Activated CD4-positive, alpha-beta T cell treated with anti-CD3 and anti-CD28 coated beads, Interleukin-2, amount 10 ng/mL, durations not matched to agents 24 days and 14 days (primary cell): Measurements from ENCODE around the gene TNNC1. TPM values are rescaled to one million over a fixed set of nuclear protein-coding genes. Genes with fewer than 3 reads are reported as not detected.

Experiments
- DNase-seq: peaks from one replicate; pipeline ENCODE4 v3.0.0; 2022
- H3K27ac Mint-ChIP-seq: one replicate; pipeline ENCODE4 v1.8.0; 2022; ENCODE audit warnings: mild to moderate bottlenecking, mixed read lengths
- H3K27me3 Mint-ChIP-seq: one replicate; pipeline ENCODE4 v1.8.0; 2022; ENCODE audit warnings: mixed read lengths
- H3K36me3 Mint-ChIP-seq: one replicate; pipeline ENCODE4 v1.8.0; 2022; ENCODE audit warnings: low read depth, mild to moderate bottlenecking, mixed read lengths
- H3K4me1 Mint-ChIP-seq: one replicate; pipeline ENCODE4 v1.8.0; 2021; ENCODE audit warnings: mixed read lengths
- H3K4me3 Mint-ChIP-seq: one replicate; pipeline ENCODE4 v1.8.0; 2022; ENCODE audit warnings: mild to moderate bottlenecking, moderate library complexity, mixed read lengths
- H3K9me3 Mint-ChIP-seq: one replicate; pipeline ENCODE4 v1.8.0; 2021; ENCODE audit warnings: mixed read lengths
- intact Hi-C: fragments of 100-400 bp; cut with micrococcal nuclease; formaldehyde crosslinking; loops from one replicate; pipeline ENCODE4 v1.15.1; 2023
- total RNA-seq: library from RNA; stranded (reverse); gene quantifications from 2 replicates; pipeline ENCODE4 v1.2.3, GENCODE V29; 2022

The TNNC1 gene
- total RNA-seq, 1 donor from 2014 or later, result 1.2 TPM

DNA sequence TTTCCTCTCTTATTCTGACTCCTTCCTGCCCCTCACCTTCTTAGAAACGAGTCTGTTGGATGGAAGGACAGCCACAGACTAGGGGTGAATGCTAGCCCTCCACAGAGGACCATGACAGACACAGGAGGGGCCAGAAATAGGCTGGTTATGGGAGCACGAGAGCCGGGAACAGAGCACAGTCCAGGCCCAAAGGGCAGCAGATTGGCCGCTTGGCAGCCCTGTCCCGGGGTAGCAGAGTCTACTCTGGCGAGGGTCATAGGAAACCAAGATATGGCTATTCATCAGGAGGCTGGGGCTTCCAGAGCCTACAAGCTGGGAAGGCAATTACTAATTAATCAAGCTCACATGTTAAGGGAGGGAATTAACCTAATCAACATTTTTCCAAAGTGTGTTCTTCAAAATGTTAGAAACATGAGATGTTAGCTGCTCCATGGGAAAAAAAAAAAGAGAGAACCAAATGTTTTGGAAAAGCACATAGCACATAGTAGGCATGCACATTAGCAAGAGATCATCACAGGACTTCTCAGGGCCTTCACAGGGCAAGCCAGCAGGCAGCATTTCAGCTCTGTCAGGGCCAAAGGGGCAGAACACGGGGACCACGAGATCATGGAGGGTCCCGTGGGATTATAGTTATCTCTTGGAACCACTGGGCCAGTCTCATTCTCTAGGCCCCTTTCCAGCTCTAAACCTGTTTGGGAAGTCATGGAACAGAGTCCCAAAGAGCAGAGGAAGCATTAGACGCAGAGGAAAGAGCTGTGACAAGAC lies 22.2 kb downstream of the TNNC1 start:
- no peaks in the 10 kb centered on the region for H3K9me3 Mint-ChIP-seq
- H3K4me3 Mint-ChIP-seq, result no peak overlapping the region
- peaks cover 1% of the 10 kb centered on the region for H3K4me1 Mint-ChIP-seq
- intact Hi-C loops, result no loop called here
- peaks cover 13% of the 10 kb centered on the region for H3K27me3 Mint-ChIP-seq
- H3K27ac Mint-ChIP-seq, result no peak overlapping the region
- DNase-seq, result no peak
- no peaks in the 10 kb centered on the region for H3K36me3 Mint-ChIP-seq

DNA sequence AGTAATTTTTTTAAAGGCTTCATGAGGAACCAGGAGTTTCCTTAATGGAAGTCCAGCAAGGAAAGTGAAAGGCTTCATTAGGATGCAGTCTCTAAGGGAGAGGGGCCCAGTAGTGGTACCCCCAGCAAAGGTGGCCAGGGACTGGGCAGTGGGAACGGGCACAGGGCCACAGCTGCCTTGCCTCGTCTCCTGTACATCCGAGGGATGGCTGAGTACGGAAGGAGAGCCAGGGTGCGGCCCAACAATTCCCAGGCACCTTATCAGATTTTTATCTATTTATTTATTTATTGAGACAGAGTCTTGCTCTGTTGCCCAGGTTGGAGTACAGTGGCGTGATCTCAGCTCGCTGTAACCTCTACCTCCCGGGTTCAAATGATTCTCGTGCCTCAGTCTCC lies 23.4 kb downstream of the TNNC1 start:
- Mint-ChIP-seq H3K27ac (no peak overlapping the region), H3K9me3 (no peaks in the 10 kb centered on the region), H3K27me3 (peaks cover 16% of the 10 kb centered on the region), H3K4me1 (peaks cover 1% of the 10 kb centered on the region), H3K4me3 (no peak overlapping the region), H3K36me3 (no peaks in the 10 kb centered on the region)
- no peak for DNase-seq
- intact Hi-C loops, result no loop called here

DNA sequence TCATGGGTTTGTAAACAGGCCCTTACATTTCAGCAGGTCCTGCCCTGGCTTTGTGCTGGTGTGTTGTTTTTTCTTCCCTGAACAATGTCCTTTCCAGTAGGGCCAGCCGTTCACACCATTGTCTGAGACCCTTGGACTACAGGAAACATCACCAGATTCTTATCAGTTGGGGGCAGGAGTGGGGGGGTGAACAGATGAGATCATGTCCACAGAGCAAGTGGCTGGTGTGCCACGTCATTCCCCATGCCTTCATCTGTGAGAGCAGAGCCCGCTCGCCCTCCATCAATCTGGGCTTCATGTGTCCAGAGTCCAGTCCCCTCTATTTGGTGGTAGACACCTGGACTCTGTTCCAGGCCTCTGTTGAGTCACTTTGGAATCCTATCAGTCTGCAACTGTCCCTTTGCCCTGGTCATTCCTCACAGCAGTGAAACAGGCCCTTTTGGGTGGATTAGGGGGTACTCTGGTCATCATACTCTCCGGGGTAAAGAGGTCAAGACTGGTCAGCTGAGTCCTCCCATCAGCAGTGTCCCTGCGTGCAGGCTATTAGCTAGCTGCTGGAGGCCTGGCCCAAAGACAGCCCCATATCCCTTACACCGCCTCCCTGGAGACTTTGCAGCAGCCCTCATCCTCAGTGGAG lies 23.9 kb downstream of the TNNC1 start:
- DNase-seq, result no peak
- Mint-ChIP-seq H3K27ac (no peak overlapping the region), H3K36me3 (no peaks in the 10 kb centered on the region), H3K4me3 (no peak overlapping the region), H3K4me1 (peaks cover 1% of the 10 kb centered on the region), H3K27me3 (peaks cover 18% of the 10 kb centered on the region), H3K9me3 (no peaks in the 10 kb centered on the region)
- intact Hi-C loops, result loop anchor here (2.0 kb wide), 1 partner anchor 17 kb away; no protein-coding TSS in a partner anchor

DNA sequence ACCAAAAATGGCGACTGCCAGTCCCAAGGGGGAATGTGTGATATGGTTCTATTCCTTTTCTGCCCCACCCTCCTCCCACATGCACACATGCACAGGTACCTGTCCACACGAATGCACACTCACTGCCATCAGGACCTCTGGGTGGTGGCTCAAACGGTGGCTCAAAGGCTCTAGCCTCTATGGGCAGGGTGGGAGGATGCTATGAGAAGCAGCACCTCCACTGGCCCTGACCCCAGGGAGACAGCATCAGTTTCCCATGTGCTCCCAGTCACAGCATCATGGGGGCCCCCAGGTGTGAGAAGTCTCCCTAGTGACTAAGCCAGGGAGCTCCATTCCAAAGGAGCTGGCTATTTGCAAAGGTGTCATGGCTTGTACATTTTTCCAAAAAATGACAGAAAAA lies 24.8 kb downstream of the TNNC1 start:
- Mint-ChIP-seq H3K27me3 (peaks cover 19% of the 10 kb centered on the region), H3K4me3 (no peak overlapping the region), H3K27ac (no peak overlapping the region), H3K9me3 (no peaks in the 10 kb centered on the region), H3K4me1 (peaks cover 1% of the 10 kb centered on the region), H3K36me3 (no peaks in the 10 kb centered on the region)
- intact Hi-C loops, result loop anchor here (2.0 kb wide), 1 partner anchor 16 kb away; no protein-coding TSS in a partner anchor
- DNase-seq, result no peak

DNA sequence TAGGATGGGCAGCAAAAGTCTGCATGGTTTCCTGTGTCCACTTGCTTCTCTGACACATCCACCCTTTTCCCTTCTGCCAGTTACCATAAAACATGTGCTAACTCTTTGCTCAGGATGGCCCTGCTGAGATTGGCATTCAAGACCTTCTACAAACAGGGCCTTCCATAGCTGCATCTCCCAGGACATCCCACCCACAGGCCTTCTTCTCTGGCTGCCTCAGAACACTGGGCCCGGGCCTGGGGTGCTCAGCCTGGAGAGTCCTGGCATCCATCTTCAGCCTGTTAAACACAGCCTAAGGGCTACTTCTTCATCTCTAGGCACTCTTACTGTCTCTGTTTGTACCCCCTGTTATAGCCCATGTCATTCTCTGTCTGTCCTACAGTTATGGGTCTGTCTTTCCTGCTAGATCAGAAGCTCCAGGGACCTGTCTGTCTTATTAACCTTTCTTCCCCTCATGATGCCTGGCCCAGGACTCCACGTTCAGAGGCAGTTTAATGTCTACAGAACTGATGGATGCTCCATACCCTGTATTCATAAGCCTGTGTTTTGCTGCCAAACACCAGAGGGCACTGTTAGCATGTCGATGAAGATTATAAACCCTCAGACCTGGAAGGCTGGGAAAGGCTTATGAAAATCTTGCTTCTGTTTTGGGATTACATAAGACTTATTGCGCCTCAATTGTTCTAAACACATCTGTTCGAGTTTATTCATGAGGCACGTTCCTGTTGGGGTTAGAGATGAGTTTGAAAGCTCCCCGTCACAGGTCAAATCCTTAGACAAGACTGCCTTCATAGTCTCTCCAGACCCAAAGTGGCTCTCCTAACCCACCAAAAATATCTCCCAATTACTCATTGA lies 25.5 kb downstream of the TNNC1 start:
- peak; percentile 82 for DNase-seq
- H3K4me1 Mint-ChIP-seq, result peaks cover 1% of the 10 kb centered on the region
- H3K27me3 Mint-ChIP-seq, result peaks cover 17% of the 10 kb centered on the region
- no peaks in the 10 kb centered on the region for H3K36me3 Mint-ChIP-seq
- H3K4me3 Mint-ChIP-seq, result no peak overlapping the region
- intact Hi-C loops, result loop anchor here (1.0 to 2.0 kb wide), 2 partner anchors 16 to 19 kb away; no protein-coding TSS in a partner anchor
- no peaks in the 10 kb centered on the region for H3K9me3 Mint-ChIP-seq
- no peak overlapping the region for H3K27ac Mint-ChIP-seq

DNA sequence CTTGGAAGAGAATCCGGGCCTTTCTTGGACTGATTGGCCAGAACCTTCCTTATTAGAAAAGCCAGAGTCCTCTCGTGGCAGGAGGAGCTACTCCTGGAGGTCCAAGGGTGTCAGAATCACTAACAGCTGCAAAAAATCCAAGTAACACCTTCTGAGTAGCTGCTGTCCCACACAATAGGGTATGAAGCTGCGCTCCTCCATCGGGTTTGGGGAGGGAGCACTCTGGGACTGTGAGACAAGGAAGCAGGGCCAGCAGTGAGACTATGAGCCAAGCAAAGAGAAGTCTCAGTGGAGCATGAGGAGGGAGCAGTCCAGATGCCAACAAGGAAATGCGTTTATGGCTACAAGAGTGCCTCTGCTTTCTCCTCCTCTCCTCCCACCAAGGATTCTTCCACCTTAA lies 30.7 kb downstream of the TNNC1 start:
- intact Hi-C loops, result no loop called here
- Mint-ChIP-seq H3K4me1 (no peaks in the 10 kb centered on the region), H3K9me3 (no peaks in the 10 kb centered on the region), H3K36me3 (no peaks in the 10 kb centered on the region), H3K4me3 (no peak overlapping the region), H3K27me3 (peaks cover 11% of the 10 kb centered on the region), H3K27ac (no peak overlapping the region)
- DNase-seq, result no peak

DNA sequence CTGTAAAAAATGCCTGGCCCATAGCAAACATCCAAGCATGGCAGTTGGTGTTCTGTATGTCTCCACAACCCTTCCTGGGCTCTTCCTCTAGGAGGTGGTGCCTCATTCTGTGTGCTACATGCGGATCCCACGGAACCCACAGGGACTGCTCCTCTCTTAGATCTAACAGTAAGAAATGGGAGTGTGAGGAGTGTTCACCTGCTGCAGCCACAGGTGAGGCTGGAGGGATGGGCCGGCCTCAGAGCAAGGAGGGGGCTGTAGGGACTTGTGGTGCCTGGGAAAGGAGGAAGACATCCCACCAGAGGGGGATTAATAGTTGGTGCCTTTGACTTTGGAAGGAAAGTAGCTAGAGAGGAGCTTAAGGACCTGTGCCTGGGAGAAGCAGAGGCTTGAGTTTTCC lies 31.2 kb downstream of the TNNC1 start:
- no peaks in the 10 kb centered on the region for H3K9me3 Mint-ChIP-seq
- H3K4me1 Mint-ChIP-seq, result no peaks in the 10 kb centered on the region
- intact Hi-C loops, result no loop called here
- DNase-seq, result no peak
- no peak overlapping the region for H3K4me3 Mint-ChIP-seq
- H3K27me3 Mint-ChIP-seq, result peaks cover 11% of the 10 kb centered on the region
- H3K36me3 Mint-ChIP-seq, result no peaks in the 10 kb centered on the region
- H3K27ac Mint-ChIP-seq, result no peak overlapping the region

DNA sequence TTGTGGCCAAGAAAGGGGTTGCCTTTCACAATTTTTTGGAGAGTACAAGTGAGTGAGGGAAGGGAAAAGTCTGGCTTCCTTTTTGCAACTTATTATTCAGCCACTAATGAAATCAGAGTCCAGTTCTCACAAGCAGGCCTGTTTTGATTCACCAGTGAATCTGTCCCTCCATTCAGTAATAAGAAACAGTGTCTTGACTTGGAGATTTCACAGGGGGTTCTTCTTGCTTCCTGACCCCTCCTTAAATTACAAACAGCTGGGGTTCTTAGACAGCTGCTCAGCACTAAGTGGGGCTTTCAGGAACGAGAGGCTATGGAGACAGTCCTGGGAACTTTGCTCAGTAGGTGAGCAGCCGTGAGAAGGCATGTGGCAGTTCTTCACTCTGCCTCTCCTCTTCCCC lies 33.5 kb downstream of the TNNC1 start:
- intact Hi-C loops, result no loop called here
- peaks cover 2% of the 10 kb centered on the region for H3K4me1 Mint-ChIP-seq
- no peak overlapping the region for H3K4me3 Mint-ChIP-seq
- DNase-seq, result no peak
- no peaks in the 10 kb centered on the region for H3K9me3 Mint-ChIP-seq
- H3K27ac Mint-ChIP-seq, result no peak overlapping the region
- peaks cover 6% of the 10 kb centered on the region for H3K27me3 Mint-ChIP-seq
- peaks cover 2% of the 10 kb centered on the region for H3K36me3 Mint-ChIP-seq

DNA sequence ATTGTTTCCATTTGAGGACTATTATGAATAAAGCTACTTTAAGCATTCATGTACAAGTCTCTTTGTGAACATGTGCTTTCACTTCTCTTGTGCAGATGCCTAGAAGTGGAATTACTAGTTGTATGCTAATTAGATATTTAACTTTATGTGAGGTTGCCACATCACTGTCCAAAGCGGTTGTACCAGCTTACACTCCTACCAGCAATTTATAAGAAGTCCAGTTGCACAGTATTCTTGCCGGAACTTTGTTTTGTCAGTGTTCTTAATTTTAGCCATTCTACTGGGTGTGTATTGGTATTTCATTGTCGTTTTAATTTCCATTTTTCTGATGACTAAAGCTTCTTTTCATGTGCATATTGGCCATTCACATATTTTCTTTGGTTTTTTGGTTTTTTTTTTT lies 38.0 kb downstream of the TNNC1 start:
- peaks cover 23% of the 10 kb centered on the region for H3K4me1 Mint-ChIP-seq
- no peaks in the 10 kb centered on the region for H3K9me3 Mint-ChIP-seq
- DNase-seq, result no peak
- peaks cover 8% of the 10 kb centered on the region for H3K36me3 Mint-ChIP-seq
- no peaks in the 10 kb centered on the region for H3K27me3 Mint-ChIP-seq
- intact Hi-C loops, result no loop called here
- H3K4me3 Mint-ChIP-seq, result no peak overlapping the region
- H3K27ac Mint-ChIP-seq, result peak overlapping the region; percentile 29

DNA sequence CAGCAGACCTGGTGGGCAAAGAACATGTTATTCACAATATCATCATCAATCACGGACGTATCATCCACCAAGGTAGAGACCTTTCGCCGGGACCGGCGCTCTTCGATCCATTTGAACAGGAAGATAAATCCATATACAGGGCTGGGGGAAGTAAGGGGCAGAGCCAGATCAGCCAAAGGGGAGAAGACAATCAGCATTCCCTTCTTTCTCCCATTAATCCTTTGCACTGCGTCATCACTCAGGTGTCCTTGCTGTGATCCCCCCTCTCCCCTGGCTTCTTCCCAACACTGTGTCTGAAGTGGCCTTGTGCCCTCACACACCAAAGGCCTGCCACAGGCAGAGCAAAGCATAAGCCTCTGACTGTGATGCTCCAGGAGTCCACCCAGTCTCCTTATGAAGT lies 45.4 kb downstream of the TNNC1 start:
- Mint-ChIP-seq H3K9me3 (no peaks in the 10 kb centered on the region), H3K36me3 (peaks cover 42% of the 10 kb centered on the region), H3K4me1 (peaks cover 37% of the 10 kb centered on the region), H3K27ac (peak overlapping the region; percentile 94), H3K4me3 (peak overlapping the region; percentile 95), H3K27me3 (no peaks in the 10 kb centered on the region)
- DNase-seq, result no peak
- intact Hi-C loops, result no loop called here

DNA sequence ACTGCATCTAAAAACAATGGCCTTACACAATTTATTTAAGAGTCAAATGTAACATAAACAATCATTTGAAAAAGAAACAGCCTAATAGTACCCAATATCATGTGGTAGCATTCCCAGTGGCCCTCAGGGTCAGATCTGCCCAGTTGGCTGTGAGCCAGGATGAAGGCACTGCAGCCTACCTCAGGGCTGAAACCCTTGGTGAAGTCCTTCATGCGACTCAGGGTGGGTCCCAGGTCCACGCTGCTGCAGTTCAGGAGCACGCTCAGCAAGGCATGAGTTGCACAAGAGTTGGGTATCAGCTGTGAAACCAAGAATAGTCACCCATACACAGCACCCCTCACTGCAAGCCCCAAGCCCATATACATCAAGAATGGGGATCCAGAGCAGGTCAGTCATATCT lies 46.1 kb downstream of the TNNC1 start:
- no peaks in the 10 kb centered on the region for H3K27me3 Mint-ChIP-seq
- peaks cover 47% of the 10 kb centered on the region for H3K36me3 Mint-ChIP-seq
- H3K27ac Mint-ChIP-seq, result peak overlapping the region; percentile 94
- peak overlapping the region; percentile 95 for H3K4me3 Mint-ChIP-seq
- intact Hi-C loops, result no loop called here
- H3K4me1 Mint-ChIP-seq, result peaks cover 36% of the 10 kb centered on the region
- no peak for DNase-seq
- no peaks in the 10 kb centered on the region for H3K9me3 Mint-ChIP-seq

DNA sequence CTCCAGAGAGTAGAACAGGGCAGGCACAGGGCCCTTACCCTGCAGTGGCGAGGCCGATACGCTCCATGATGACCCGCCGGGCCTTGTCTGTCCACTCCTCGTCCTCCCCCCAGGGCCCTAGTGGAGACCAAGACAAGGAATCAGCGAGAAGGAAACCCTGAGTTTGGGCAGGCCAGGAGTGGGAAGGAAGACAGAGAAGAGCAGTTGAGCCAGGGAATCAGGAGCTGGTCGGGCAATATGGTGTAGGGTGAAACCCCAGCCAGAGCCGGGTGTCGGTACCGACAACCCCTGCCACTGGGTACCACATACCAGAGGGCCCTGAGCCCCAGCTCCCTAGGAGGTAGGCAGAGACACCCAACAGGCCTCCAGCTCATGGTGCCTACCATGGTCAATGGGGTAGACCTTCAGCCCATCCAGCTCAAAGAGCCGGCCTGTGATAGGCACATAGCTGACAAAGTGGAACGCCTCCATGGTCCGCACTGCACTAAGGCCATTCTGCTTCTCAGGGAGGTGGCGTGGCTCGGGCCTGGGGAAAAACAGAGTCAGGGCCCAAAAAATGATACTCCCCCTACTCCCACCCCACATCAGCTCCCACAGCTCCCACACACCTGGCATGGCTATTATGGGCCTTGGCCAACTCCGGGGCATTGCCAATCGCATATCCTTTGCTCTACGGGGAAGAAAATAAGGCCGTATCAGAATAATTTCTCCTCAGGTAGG lies 46.9 kb downstream of the TNNC1 start:
- H3K4me3 Mint-ChIP-seq, result no peak overlapping the region
- peaks cover 29% of the 10 kb centered on the region for H3K4me1 Mint-ChIP-seq
- no peak for DNase-seq
- H3K27me3 Mint-ChIP-seq, result no peaks in the 10 kb centered on the region
- intact Hi-C loops, result no loop called here
- no peaks in the 10 kb centered on the region for H3K9me3 Mint-ChIP-seq
- no peak overlapping the region for H3K27ac Mint-ChIP-seq
- H3K36me3 Mint-ChIP-seq, result peaks cover 52% of the 10 kb centered on the region

DNA sequence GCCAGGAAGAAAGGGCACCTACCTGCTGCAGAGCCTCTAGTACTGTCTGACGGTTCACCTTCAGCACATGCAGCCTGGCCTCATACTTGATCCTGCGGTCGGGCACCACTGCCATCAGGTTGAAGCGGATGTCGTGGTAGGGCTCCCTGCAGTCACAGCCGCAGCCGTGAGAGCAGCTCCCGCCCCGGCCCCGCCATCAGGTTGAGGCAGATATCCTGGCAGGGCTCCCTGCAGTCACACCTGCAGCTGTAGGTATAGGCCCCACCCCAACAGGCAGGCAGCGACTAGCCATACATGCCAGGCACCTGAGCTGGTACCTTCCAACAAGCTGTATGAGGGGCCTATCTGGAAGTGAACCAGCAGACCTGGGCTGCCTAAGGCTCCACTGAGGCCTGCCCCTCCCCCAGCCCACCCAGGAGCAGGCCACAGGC lies 47.6 kb downstream of the TNNC1 start:
- no peaks in the 10 kb centered on the region for H3K9me3 Mint-ChIP-seq
- H3K27ac Mint-ChIP-seq, result no peak overlapping the region
- H3K4me1 Mint-ChIP-seq, result peaks cover 22% of the 10 kb centered on the region
- no peaks in the 10 kb centered on the region for H3K27me3 Mint-ChIP-seq
- H3K36me3 Mint-ChIP-seq, result peaks cover 57% of the 10 kb centered on the region
- no peak for DNase-seq
- intact Hi-C loops, result no loop called here
- no peak overlapping the region for H3K4me3 Mint-ChIP-seq
